GOT3 (cell line): ENCODE measurements around the gene DUSP3.
"Not testable (repeated sequence)": the region's sequence is repeated elsewhere in the genome, so short reads cannot be mapped to it uniquely, and the experiment has no call there.

Experiments used
- DNase-seq: peaks from one replicate; lab custom pipeline; 2025; ENCODE audit warnings: mixed read lengths; lab: John Stamatoyannopoulos, UW

The DUSP3 gene

GRCh38 chr17:43800736-43801135 lies 22.0 kb upstream of the DUSP3 start:
- DNase-seq: no peak

- no peak for DNase-seq
These were observed 20.3 kb upstream of the DUSP3 start for GRCh38 chr17:43799047-43799446.

DNA sequence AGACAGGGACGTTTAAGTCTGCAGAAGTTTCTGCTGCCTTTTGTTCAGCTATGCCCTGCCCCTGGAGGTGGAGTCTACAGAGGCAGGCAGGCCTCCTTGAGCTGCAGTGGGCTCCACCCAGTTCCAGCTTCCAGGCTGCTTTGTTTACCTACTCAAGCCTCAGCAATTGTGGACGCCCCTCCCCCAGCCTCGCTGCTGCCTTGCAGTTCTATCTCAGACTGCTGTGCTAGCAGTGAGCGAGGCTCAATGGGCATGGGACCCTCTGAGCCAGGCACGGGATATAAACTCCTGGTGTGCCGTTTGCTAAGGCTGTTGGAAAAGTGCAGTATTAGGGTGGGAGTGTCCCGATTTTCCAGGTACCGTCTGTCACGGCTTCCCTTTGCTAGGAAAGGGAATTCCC lies 19.2 kb upstream of the DUSP3 start:
- DNase-seq: not testable (repeated sequence)

- DNase-seq: not testable (repeated sequence)
These were observed 13.9 kb upstream of the DUSP3 start for GRCh38 chr17:43792668-43793067.

DNA sequence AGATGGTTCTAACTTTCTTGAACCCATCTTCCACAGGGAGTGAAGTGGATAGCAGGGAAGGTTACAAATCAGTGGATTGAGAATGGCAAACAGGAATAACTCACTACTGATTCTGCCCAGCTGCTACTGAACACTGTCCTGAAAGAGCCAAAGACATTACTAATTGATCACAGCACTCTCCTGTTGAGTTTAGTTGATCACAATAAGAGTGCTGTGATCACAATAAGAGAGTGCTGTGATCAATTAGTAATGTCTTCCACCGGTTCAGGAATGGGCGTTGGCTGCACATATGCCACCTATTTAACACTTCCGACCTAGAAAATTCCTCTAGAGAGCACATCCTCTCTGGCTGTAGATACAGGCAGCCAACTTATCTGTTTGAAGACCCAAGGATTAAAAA lies 12.8 kb upstream of the DUSP3 start:
- DNase-seq: no peak

DNA sequence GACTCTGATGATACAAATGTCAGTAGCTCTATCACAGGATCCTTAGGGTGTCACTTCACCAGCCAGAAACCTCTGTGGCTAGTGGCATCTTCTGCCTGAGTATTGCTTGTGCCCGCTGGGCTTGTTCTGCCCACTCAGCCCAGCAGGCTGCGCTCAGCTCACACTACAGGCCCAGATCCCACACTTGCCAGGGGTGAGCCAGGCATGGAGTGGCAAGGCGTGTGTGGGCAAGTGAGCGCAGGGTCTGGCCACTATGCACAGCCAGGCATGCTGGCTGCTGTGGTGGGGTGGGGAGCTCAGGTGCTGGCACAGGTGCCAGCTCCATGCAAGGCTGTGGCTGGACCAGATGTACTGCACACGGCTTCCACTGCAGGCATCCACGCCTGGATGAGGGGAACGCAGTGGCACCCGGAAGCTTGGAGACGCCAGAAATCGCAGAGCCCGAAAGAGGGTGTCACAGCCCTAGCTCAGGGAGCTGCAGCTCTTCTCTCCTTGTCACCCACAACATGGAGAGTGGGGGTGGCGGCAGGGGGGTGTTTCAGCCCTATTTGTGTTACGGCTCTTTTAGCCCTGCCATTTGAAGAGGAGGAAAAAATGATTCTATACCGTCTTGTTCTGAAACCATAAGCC lies 11.6 kb upstream of the DUSP3 start:
- DNase-seq: no peak

GRCh38 chr17:43789482-43789881 lies 10.7 kb upstream of the DUSP3 start:
- no peak for DNase-seq

GRCh38 chr17:43788540-43788939 lies 9.8 kb upstream of the DUSP3 start:
- no peak for DNase-seq

- DNase-seq: no peak
These were observed 9.0 kb upstream of the DUSP3 start for GRCh38 chr17:43787728-43788127.

DNA sequence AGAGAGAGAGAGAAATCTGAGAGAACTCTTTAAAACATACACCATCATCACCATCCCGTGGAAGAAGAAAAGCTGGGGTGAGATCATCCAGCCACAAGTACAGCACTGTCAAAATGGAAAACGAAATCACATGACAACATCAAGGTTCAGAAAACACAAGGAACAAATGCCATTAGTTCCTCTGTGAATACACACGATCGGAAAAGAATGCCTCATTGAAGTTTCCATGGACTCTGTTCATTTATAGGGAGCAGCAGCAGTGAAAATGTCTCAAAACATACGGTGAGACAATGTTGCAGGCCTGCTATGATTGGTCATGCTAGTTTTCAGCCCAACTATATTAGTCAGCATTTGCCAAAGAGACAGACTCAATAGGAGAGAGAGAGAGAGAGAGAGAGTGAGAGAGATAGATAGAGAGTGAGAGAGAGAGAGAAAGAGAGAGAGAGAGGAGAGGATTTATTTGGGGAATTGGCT lies 5.9 kb upstream of the DUSP3 start:
- DNase-seq: no peak

GRCh38 chr17:43784068-43784467 lies 5.3 kb upstream of the DUSP3 start:
- DNase-seq: no peak

DNA sequence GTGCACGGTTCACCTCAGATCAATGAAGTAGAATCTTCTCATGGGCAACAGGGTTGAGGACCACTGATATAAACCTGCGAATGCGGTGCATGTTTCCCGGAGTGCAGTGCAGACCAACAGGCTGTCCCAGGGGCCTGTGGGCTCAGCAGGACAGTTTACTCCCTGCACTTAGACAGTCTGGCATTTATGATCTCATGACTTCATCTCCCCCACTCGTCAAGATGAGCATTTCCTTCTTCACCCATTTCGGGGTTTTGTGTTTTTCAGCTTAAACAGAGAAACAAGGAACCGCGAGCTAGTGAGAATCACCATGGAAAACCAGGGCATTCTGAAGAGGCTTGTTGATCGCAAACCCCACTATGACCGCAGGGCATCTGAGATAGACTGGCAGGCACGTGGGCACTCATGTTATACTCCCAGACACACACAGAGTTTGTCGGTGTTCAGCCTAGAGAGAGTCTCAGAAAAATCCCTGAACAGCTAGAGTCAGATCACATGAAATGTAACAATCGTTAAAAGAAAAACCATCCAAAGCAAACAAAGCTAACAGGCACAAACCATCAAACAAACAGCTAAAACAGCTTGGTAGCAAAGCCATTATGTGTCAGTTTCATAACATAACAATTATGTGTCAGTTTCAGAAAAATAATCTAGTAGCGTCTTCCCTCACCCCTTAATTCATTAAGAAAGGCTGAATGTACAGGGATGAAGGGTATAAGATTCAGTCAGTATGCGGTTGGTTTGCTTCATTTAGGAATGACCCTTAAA lies 4.3 kb upstream of the DUSP3 start:
- DNase-seq: no peak

DNA sequence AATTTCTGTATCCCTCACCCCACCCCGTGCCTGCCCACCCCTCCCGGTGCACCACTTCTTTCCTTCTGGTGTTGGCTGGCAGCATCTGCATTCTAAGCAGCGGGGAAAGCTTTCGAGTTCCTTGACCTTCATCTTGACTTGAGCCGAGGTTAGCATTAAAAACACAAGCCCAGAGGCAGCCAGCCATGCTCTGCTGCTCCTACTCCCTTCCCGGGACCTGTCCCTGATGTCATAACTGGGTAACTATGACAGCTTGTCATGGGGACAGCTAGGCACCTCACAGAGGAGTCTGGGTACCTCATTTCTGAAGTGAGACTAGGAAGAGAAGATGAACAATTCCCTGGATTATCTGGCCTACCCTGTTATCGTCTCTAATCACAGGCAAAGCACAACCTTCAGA lies 1.4 kb upstream of the DUSP3 start, which contains the start of gene CFAP97D1:
CFAP97D1 (plus strand) TSS at position 301 of the 400 bp plus-strand sequence; CDS start at position 329, 28 bp downstream.
- DNase-seq: no peak

- DNase-seq: no peak
These were observed 658 bp upstream of the DUSP3 start for GRCh38 chr17:43779145-43780125.

DNA sequence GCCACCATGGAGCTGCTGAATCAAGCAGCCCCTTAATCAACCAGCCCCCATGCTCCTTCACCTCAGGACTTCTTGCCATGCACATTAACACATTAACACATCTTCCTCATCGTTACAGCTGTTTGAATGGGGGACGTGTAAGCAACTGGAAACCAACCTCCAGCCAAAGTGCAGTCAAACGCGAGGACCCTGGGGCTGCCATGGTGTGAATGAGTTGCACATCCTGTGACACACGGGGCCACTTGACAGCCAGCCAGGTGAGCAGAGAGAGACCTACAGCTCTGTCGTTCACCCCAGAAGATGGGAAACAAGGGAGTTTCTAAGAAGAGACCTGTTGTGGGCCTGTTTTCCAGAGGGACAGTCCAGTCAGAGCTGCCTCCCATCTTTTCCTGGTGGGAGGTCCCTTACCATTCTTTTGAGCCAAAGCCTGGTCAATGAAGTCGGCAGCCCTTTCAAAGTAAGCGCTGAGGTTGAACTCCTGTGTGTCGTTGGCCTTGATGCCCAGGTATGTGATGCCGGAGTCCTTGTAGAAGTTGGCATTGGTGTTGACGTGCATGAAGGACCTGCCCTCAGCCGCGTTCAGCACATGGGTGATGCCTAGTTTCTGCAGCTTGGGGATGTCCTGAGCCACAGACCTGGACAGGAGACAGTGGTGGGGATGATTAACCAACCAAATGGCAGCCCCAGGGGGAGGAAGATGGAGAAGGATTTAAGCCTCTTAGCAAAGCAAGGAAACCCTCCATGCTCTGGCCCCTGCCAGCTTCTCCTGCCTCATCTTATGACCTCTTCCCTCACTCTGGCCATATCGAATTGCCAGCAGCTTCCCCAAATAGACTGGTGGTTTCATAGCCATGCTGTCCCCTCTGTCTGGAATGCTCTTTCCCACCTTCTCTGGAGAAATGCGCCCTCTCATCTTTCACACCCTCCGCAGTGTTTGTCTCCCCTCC lies 4.2 kb downstream of the DUSP3 start:
- no peak for DNase-seq

DNA sequence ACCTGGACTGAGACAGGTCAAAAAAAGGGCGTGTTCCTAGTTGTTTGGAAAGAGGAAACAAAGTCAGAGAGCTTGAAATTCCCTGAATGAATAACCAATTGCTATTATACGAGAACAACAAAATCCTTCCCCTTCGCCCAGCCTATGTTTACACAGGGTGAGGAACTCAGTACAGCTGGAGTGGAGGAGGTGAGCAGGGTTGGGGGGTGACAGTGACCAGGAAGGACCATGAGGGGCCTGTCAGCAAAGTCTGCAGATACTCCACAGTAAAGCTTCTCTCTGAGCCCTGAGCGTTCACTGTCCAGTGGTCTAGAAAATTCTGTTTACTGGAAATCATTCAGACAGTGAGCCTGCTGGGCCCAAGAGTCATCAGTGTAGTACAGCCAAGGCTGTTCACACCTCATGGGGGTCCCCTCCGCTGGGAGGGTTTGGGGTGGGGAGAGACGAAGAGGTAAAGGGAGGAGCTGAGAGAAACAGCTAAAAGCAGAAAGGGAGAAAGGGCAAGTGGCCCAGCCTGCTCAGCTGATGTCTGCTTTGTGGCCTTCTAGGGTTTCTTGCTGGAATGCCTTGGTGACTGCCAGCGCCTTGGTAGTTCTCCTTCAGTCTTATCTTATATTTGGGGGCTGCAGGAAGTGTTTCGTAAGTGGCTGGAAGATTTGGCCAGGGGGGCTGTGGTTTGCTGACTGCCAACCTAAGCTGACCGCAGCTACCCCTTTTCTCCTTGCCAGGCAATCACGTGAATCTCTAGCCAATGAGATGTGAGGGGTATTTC lies 5.7 kb downstream of the DUSP3 start:
- DNase-seq: no peak

DNA sequence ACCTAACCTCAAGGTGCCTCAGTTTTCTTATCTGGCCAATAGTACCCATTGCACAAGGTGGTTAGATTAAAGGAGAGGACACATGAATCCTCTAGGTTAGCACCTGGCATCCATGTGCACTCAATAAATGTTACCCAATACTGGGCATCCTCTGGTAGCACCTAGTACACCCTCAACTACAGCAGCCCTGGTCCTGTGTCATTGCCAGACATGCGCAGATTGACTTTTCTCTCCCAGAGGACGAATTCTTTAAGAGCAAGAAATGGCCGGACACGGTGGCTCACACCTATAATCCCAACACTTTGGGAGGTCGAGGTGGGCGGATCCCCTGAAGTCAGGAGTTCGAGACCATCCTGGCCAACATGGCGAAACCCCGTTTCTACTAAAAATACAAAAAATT lies 7.3 kb downstream of the DUSP3 start:
- no peak for DNase-seq

- no peak for DNase-seq
These were observed 7.8 kb downstream of the DUSP3 start for GRCh38 chr17:43770957-43771356.

DNA sequence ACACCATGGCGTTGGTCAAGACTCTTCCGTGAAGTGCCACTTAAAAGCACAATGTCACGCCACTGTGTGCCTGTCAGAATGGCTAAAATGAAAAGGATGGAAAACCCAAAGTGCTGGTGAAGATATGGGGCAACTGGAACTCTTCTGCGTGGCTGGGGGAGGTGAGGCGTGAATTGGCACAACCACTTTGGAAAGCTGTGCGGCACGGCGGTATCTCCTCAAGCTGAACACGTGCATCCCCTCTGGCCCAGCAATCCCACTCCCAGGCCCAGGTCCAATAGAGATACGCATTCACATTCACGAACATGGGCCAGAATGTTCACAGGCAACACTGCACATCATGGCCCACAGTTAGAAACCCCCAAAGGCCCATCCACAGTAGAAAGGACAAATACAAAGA lies 8.9 kb downstream of the DUSP3 start:
- DNase-seq: no peak

DNA sequence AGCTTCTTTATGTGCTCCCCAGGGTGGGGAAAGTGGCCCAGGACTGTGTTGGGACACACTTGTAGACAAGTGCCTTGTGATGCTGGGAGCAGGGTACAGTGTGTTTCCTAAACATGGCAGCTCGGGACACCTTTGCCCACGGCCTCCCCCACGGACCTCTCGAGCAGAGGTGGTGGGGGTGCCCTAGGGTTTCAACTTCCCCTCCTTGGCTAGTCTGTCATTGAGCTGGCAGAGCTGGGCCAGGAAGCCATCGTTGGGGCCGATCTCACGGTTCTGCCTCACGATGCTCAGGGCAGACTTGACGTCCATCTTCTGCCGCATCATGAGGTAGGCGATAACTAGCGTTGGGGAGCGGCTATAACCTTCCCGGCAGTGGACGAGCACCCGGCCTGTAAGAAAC lies 9.4 kb downstream of the DUSP3 start:
- DNase-seq: no peak
